Liver (tissue), 9 donors: ENCODE data around the gene FAM120B. TPM values are rescaled to one million over a fixed set of nuclear protein-coding genes. Genes with fewer than 3 reads are reported as not detected.

Experiments
- DNase-seq: peaks from one replicate; pipeline ENCODE4 v3.0.0-alpha.2; 2017; ENCODE audit warnings: low spot score
- H3K27ac ChIP-seq, 2 donors: one replicate each; pipeline ENCODE4 v1.7.0; 2013; ENCODE audit warnings: inconsistent platforms in 2 of 2, low read length in 2 of 2, control low read depth in 1 of 2, low read depth in 1 of 2, mild to moderate bottlenecking in 1 of 2
- H3K27me3 ChIP-seq, 4 donors: one replicate each; pipeline versions ENCODE4 v1.6.1 to v1.7.0; 2013; ENCODE audit warnings: low read length in 3 of 4, inconsistent platforms in 1 of 4, mild to moderate bottlenecking in 1 of 4, moderate library complexity in 1 of 4; ENCODE audit not compliant: control insufficient read depth in 4 of 4, insufficient read depth in 4 of 4
- H3K36me3 ChIP-seq, 4 donors: one replicate each; pipeline versions ENCODE4 v1.6.1 to v1.7.0; 2013; ENCODE audit warnings: low read length in 3 of 4, mild to moderate bottlenecking in 3 of 4, low read depth in 1 of 4, moderate library complexity in 1 of 4; ENCODE audit not compliant: control insufficient read depth in 4 of 4, insufficient read depth in 3 of 4
- H3K4me1 ChIP-seq, 4 donors: one replicate each; pipeline versions ENCODE4 v1.6.1 to v1.7.0; 2013; ENCODE audit warnings: low read length in 3 of 4, mild to moderate bottlenecking in 3 of 4, moderate library complexity in 1 of 4; ENCODE audit not compliant: control insufficient read depth in 4 of 4, insufficient read depth in 4 of 4
- H3K4me3 ChIP-seq, 3 donors: one replicate each; pipeline versions ENCODE4 v1.6.1 to v1.7.0; 2013; ENCODE audit warnings: low read length in 3 of 3, control low read depth in 1 of 3, low read depth in 1 of 3, mild to moderate bottlenecking in 1 of 3
- H3K9ac ChIP-seq, 2 donors: one replicate each; pipeline ENCODE4 v1.7.0; 2013; ENCODE audit warnings: low read length in 2 of 2, mild to moderate bottlenecking in 2 of 2, moderate library complexity in 2 of 2, control low read depth in 1 of 2, low read depth in 1 of 2
- H3K9me3 ChIP-seq, 4 donors: one replicate each; pipeline versions ENCODE4 v1.6.1 to v1.7.0; 2013; ENCODE audit warnings: low read length in 3 of 4; ENCODE audit not compliant: control insufficient read depth in 4 of 4
- ATF3 ChIP-seq: IDR thresholded peaks from 2 replicates; pipeline ENCODE4 v1.6.1; 2016; ENCODE audit warnings: antibody characterized with exemption
- CTCF ChIP-seq: fragments of 150-350 bp; IDR thresholded peaks from 2 replicates; pipeline ENCODE4 v1.5.1; 2017; ENCODE audit warnings: improper control_type of control experiment, low read depth, low read length; ENCODE audit not compliant: missing input control
- EGR1 ChIP-seq, 2 donors: IDR thresholded peaks; 2 replicates each; pipeline ENCODE4 v1.6.1; 2016 to 2018; ENCODE audit warnings: antibody characterized with exemption in 2 of 2, low read depth in 2 of 2
- FOXA1 ChIP-seq: IDR thresholded peaks from 2 replicates; pipeline ENCODE4 v1.6.1; 2016; ENCODE audit warnings: antibody characterized with exemption
- FOXA2 ChIP-seq: IDR thresholded peaks from 2 replicates; pipeline ENCODE4 v1.6.1; 2016; ENCODE audit warnings: antibody characterized with exemption
- HNF4A ChIP-seq, 2 donors: conservative IDR thresholded peaks; 2 replicates each; pipeline ENCODE4 v1.6.1; 2016; ENCODE audit warnings: antibody characterized with exemption in 2 of 2, mild to moderate bottlenecking in 2 of 2
- HNF4G ChIP-seq: IDR thresholded peaks from 2 replicates; pipeline ENCODE4 v1.6.1; 2016; ENCODE audit warnings: antibody characterized with exemption
- MAX ChIP-seq: IDR thresholded peaks from 2 replicates; pipeline ENCODE4 v1.6.1; 2016; ENCODE audit warnings: antibody characterized with exemption
- NR2F2 ChIP-seq: IDR thresholded peaks from 2 replicates; pipeline ENCODE4 v1.6.1; 2016; ENCODE audit warnings: antibody characterized with exemption
- REST ChIP-seq: IDR thresholded peaks from 2 replicates; pipeline ENCODE4 v1.6.1; 2016; ENCODE audit warnings: antibody characterized with exemption, mild to moderate bottlenecking
- RXRA ChIP-seq, 2 donors: IDR thresholded peaks; 2 replicates each; pipeline ENCODE4 v1.6.1; 2017 to 2018; ENCODE audit warnings: antibody characterized with exemption in 2 of 2, mild to moderate bottlenecking in 1 of 2
- SP1 ChIP-seq: IDR thresholded peaks from 2 replicates; pipeline ENCODE4 v1.6.1; 2018; ENCODE audit warnings: antibody characterized with exemption, mild to moderate bottlenecking
- TAF1 ChIP-seq: conservative IDR thresholded peaks from 2 replicates; pipeline ENCODE4 v1.6.1; 2016; ENCODE audit warnings: antibody characterized with exemption, mild to moderate bottlenecking
- YY1 ChIP-seq: IDR thresholded peaks from 2 replicates; pipeline ENCODE4 v1.6.1; 2016; ENCODE audit warnings: antibody characterized with exemption, mild to moderate bottlenecking
- WGBS: extraction: QIAGEN DNeasy Blood & Tissue Kit; methylation state at CpG from one replicate; pipeline ENCODE4 v1.1.7; 2013; 5-methylcytosine and 5-hydroxymethylcytosine counted together
- polyA plus RNA-seq, 2 donors: library from polyadenylated mRNA; stranded (reverse) in 1 of 2; unstranded in 1 of 2; fragments of 200-250 nt in 1 of 2; fragments of >200 nt in 1 of 2; fragmentation: Nextera tagmentation in 1 of 2; extraction: Ambion mirVana in 1 of 2; gene quantifications; one replicate each; pipeline versions ENCODE4 v1.2.1 to v1.2.3, GENCODE V29; 2013 to 2015
- total RNA-seq, 2 donors: library from RNA; depleted of rRNA; stranded (reverse); fragments of >200 nt; gene quantifications; one replicate each; pipeline ENCODE4 v1.2.3, GENCODE V29; 2014
- donor health status: healthy.
- donor health status: healthy.
- donor health status: healthy.
- donor health status: healthy.
- donor health status: healthy.

FAM120B gene
- total and polyA plus RNA-seq, 4 donors = 6.0 to 11.1 (median 9.1) TPM

- TF ChIP-seq YY1 (no peak), REST (no peak), ATF3 (no peak)
- Histone ChIP-seq H3K9me3 (no peaks in the 10 kb centered on the region), H3K27me3 (peaks cover 0 to 19% (median 4%) of the 10 kb centered on the region in 4 donors), H3K9ac (no peak overlapping the region), H3K4me3 (peak overlapping the region in 2 of 3 donors; percentile 16 to 61), H3K36me3 (no peaks in the 10 kb centered on the region), H3K4me1 (peaks cover 6 to 43% (median 24%) of the 10 kb centered on the region in 4 donors), H3K27ac (no peak overlapping the region)
- WGBS = 2% methylated on average over 109 of the region's 109 CpGs
- no peak for DNase-seq
Measured at GRCh38 chr6:170295510-170296422, 10.8 kb upstream of the FAM120B start.

- Histone ChIP-seq H3K4me1 (peaks cover 6 to 38% (median 23%) of the 10 kb centered on the region in 4 donors), H3K27me3 (peaks cover 0 to 19% (median 4%) of the 10 kb centered on the region in 4 donors)
Measured at GRCh38 chr6:170296423-170296745, 10.2 kb upstream of the FAM120B start.

GRCh38 chr6:170296746-170297575, 9.6 kb upstream of the FAM120B start:
- Histone ChIP-seq H3K4me1 (peaks cover 3 to 33% (median 19%) of the 10 kb centered on the region in 4 donors), H3K27me3 (peaks cover 0 to 19% (median 4%) of the 10 kb centered on the region in 4 donors), H3K36me3 (no peaks in the 10 kb centered on the region), H3K4me3 (no peak overlapping the region), H3K9me3 (no peaks in the 10 kb centered on the region), H3K9ac (no peak overlapping the region), H3K27ac (no peak overlapping the region)
- 15% methylated on average over 67 of the region's 67 CpGs for WGBS
- DNase-seq = no peak
- TF ChIP-seq EGR1 (IDR thresholded peaks at IDR 0.05; ENCODE audit: low read depth in 2 of 2) = no peak
- no peak for TF ChIP-seq HNF4G
- no peak for TF ChIP-seq REST
- TF ChIP-seq FOXA2 = no peak
- no peak for TF ChIP-seq FOXA1
- TF ChIP-seq MAX = no peak
- TF ChIP-seq CTCF = no peak
- no peak for TF ChIP-seq TAF1
- TF ChIP-seq YY1 = no peak
- TF ChIP-seq RXRA (IDR thresholded peaks at IDR 0.05) = no peak
- TF ChIP-seq ATF3 = no peak

More at GRCh38 chr6:170296423-170296745, 10.2 kb upstream of the FAM120B start:
- Histone ChIP-seq H3K4me3 (peak overlapping the region in 1 of 3 donors; percentile 61), H3K9me3 (no peaks in the 10 kb centered on the region), H3K9ac (no peak overlapping the region), H3K36me3 (no peaks in the 10 kb centered on the region), H3K27ac (no peak overlapping the region)
- 3% methylated on average over 47 of the region's 47 CpGs for WGBS
- DNase-seq = no peak
- TF ChIP-seq HNF4A (conservative IDR thresholded peaks at IDR 0.05) (no peak), FOXA1 (no peak), ATF3 (no peak), SP1 (no peak), NR2F2 (no peak)
